Kidney tubule cell (primary cell): ENCODE data around the gene ANTXRL.
A peak's percentile ranks its signal among the peaks of the same experiment; 100 is the strongest.

Source experiments
- DNase-seq: peaks from one replicate; pipeline ENCODE4 v3.0.0-alpha.2; 2018; ENCODE audit warnings: low spot score

Gene ANTXRL

DNA sequence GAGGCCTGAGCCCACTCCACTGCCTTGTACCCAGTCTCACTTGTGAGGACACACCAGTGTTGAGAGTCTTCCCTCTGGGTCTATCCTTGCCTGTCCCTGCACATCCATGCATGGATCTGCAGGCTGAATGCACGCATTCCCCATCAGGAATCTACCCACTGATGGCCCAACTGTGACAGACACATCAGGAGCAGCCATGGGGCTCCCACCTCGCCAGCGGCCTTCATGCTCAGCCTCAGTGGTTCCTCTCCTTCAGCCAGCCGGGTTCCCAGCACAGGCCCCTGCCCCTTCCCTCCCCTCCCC lies 21.3 kb downstream of the ANTXRL start:
- no peak for DNase-seq

DNA sequence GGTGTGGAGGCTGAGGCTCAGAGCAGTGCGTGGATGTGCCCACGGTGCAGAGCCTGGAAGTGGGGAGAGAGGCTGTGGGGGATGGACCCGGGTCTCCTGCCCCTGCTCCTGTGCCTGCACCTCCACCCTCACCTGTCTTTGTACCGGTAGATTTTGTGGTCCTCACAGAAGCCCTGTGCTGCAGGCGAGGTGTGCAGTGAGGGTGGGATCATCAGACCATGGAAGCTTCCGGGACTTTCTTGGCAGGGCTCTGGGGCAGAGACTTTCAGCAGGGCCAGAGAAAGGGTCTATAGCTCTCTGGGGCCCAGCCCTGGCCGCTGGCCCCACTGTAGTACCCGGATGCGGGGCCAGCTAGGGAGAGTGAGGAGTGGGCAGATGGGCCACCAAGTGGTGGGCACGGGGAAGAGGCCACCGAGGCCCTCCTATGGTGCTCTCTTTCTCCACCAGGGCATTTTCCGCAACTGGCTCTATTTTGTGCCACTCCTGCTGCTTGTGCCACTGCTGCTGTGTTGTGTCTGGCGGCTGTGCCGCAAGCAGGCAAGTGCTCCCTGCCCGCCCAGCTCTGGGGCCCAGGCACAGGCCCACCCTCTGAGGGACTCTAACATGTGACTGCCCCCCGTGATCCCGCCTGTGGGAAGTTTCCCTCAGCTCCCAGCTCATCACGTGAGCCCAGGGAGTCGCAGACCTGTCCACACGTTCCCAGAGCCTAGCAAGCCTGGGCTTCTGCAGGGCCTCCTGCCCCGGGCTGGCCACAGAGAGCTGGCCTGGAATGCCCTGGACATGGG lies 22.1 kb downstream of the ANTXRL start:
- DNase-seq = no peak

GRCh38 chr10:46309511-46310142 lies 22.8 kb downstream of the ANTXRL start:
- DNase-seq = no peak

GRCh38 chr10:46310143-46310514 lies 23.3 kb downstream of the ANTXRL start:
- no peak for DNase-seq

DNA sequence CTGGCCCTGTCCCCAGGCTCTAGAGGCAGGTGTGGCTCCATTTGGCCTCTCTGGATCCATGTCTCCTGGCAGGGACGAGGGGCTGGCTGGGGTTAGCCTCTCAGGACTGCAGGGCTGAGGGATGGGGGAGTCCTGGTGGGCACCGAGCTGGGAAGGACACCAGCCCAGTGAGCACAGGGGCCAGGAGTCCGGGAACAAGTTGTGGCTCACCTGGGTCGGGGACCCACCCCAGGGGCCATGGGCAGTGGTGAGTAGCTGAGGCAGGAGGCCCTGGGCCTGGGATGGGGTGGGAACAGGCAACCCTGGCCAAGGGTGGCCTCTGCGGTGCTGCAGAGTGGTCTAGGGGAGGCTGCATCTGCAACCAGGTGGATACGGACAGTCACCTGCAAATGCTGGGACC lies 24.1 kb downstream of the ANTXRL start:
- no peak for DNase-seq

DNA sequence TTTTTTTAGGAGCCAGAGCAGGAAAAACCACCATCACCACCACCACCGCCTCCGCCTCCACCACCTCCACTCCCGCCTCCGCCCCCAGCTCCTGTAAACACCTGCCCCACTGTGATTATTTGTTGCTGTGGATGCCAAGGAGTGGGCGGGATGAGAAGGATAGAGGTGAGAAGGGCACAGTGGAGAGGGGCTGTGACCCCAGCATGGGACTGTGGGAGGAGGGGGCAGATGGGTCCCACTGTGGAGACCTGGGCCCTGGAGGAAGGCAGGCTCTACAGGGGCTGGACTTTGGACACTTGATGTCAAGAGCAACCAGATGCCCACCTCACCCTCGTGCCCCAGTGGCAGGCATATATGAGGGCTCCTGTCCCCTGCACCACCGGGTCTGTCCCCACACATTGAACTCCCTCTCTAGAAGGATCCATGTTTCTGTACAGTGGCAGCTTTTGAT lies 24.7 kb downstream of the ANTXRL start:
- no peak for DNase-seq

DNA sequence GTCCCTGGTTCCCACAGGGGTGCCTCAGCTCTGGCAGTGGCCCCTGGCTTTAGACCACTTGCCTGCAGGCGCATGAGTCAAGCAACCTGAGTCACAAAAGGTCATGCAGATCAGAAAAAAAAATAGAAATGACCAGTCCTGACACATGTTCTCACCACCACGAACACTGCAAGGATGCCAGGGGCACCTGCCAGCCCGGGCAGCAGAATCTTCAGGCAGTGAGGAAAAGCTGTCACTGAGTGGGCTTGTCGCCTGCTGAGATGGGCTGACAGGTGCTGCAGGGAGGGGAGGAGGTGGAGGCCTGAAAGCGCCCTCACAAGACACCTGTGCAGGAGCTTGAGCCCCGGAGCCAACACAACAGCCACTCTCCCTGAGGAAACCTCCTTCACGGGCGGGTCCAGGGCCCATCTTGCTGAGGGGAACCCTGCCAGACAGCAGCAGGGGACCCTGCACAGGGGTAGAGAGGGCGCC lies 25.2 kb downstream of the ANTXRL start:
- DNase-seq = peak; percentile 50

DNA sequence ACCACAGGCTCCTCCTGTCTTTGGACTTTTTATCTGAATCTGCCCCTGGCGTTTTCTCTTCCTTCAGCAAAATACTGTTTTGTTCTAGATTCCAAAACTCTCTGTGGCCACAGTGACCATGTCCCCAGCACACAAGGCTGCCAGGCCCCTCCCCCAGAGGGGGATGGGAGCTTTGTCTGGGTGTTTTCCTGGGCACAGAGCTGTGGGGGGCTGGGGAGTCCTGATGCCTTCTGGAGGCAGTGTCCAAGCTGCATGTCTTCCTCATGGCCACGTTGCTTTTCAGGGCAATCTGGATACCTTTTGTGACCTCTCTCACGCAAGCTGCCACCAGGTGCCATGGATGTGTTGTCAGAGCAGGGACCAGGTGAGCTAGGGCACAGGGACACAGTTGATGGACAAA lies 26.2 kb downstream of the ANTXRL start:
- no peak for DNase-seq

- DNase-seq = no peak
Measured at GRCh38 chr10:46314071-46314470, 27.3 kb downstream of the ANTXRL start.

DNA sequence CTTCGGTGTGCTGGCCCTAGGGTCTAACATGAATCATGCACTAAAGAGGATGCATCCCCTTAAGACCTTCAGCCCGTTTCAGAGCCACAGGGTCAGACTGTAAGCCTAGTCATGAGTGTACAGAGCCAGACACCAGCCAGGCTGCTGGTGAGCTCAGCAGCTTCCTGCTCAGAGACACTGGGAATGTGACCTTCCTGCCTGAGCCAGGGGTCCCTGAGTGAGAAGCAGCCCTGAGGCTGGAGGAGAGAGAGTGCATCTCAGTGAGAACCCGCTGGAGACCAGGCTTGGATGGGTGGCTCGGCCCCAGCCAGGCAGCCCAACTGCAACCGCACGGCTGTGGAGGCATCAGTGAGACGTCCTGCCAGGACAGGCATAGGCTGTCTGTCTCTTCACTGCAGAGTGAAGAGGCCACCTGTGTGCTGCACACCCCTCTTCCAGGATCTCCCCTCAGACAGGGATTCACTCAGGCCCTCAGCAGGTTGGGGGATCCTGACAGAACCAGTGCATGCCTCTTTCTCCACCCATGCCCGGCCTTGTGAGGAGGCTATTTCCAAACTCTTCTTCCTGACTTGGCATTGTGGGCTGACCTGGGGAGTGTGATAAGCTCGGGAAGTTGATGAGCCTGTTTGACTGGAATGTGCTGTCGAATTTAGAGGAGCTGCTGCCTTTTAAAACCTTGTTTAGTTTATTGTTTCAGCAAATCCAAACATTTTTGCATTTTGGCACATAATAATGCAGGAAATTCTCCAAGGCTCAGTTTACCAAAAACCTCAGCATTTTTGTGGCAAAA lies 28.5 kb downstream of the ANTXRL start:
- peak; percentile 20 for DNase-seq

DNA sequence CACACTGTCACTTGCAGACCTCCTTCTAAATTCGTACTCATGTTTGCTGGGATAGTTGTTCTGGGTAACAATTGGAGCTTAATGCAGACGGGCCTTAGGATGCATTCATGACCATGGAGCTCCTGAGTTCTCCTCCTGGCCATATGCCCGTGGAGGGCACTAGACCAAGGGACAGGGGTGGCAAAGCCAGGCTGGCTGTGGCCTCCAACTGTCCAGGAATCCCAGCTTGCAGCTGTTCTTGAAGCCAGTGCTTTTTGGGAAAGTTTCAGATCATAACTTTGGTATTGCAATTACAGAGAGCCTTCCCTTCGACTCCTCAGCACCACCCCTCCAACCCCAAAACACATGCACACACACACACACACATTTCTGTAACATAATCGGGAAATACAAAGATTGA lies 30.6 kb downstream of the ANTXRL start:
- no peak for DNase-seq

GRCh38 chr10:46317889-46318288 lies 31.1 kb downstream of the ANTXRL start:
- DNase-seq = no peak

DNA sequence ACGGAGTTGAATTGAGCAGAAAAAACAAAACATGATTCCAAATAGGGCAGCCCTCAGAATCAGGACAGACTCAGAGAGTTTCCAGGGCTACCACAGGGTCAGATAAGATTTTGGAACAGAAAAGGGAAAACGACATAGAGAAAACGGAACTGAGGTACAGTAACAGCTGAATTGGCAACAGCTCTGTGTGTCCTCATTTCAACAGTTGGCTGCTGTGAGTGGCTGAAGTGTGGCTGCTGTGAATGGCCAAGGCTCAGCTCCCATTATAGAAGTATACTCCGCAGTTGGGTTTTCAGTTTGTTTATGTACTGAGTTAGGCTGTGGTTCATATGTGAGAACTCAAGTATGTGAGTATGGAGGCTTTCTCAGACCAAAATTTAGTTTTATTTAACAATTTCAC lies 32.0 kb downstream of the ANTXRL start:
- DNase-seq = no peak

GRCh38 chr10:46319389-46319788 lies 32.6 kb downstream of the ANTXRL start:
- DNase-seq = no peak

DNA sequence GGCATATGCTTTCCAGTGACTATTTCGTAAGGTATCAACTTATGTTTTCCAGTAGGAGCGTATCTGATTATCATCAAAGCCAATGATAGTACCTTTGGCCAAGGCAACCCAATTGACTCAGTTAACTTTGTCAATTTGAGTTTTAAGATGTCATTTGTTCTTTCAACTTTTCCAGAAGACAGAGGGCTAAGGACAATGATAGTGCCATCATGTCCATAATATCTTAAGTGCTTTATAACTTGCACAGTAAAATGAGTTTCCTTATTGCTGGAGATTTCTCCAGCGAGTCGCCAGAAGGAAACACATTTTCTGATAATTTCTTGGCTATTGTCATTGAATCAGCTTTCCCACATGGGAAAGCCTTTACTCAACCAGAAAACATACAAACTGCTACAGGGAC lies 35.0 kb downstream of the ANTXRL start:
- DNase-seq = no peak

GRCh38 chr10:46323176-46323575 lies 36.4 kb downstream of the ANTXRL start:
- no peak for DNase-seq

DNA sequence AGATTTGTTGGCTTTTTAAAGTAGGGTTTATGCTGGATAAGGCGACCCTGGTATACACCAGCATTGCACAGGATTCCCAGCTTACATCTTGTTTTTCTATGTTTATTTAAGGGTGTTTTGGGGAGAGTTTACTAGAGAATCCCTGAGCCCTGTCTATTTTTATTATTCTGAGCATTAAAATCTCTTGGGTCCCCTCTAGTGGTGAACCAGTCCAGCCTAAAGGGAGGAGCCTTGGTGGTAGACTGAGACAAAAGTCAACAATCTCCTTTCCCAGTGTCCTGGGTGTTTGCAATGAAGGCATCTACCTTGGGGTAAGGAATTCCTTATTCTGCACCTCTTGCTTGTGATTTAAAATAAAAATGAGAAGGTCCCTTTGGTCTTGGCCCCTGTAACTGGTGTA lies 38.2 kb downstream of the ANTXRL start:
- no peak for DNase-seq

- DNase-seq = peak; percentile 9
Measured at GRCh38 chr10:46326066-46326465, 39.3 kb downstream of the ANTXRL start.

DNA sequence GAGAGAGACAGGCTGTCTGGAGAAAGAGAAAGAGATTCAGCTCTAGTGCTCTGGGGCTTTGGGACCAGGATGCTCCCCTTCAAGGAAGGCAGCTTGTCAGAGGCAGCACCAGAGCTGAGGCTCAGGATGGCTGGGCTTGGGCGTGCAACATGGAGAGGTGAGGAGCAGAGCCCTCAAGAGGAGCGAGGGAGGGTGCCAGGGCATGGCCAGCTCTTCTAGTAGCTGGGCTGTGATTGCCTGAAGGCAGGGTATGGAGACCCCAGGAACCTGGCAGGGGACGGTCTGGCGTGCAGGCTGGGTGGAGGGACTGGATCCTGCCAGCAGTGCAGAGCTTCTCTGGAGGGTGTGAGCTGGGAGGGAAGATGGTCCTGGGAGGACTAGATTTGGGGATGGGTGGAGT lies 40.2 kb downstream of the ANTXRL start:
- DNase-seq = no peak

- no peak for DNase-seq
Measured at GRCh38 chr10:46327685-46328084, 40.9 kb downstream of the ANTXRL start.

DNA sequence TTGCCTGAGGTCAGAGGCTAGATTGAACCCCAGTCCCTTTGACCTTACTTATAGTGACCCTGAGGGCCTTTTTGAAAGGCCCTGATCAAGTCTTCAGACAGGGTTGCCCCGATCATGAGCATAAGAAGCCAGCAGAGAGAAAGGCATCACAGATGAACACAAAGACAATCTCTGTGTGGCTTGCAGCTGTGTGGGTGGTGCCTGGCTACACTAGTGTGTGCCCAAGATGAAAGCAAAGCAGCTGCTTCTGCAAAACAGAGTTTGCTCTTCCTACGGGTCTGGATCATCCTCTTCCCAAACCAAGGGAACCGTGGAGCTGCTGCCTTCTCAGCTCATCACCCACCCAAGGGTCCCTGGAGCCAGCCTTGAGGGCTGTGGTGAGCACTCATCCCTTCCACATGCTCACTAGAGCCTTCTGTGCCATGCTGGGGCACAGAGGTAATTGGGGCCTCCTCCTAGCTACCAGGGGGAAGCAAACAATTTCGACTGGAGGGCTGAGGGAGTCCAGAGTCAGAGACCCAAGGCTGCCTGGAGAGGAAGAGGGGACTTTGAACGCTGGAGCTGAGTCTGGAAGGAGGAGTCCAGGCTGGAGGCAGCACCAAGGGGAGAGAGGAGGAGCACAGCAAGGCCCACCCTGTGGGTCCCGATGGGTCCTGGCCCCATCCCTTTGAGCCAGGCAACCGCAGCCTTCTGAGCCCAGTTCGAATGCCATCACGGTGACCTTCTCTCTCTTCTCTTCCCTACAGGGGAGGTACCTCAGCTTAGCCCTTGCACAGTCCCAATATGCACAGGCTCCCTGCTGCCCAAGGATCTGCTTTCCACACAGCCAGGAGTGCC lies 42.3 kb downstream of the ANTXRL start:
- DNase-seq = no peak

GRCh38 chr10:46329690-46330016 lies 42.9 kb downstream of the ANTXRL start:
- DNase-seq = no peak
